Measurements from ENCODE around the gene RGS17.

DNA sequence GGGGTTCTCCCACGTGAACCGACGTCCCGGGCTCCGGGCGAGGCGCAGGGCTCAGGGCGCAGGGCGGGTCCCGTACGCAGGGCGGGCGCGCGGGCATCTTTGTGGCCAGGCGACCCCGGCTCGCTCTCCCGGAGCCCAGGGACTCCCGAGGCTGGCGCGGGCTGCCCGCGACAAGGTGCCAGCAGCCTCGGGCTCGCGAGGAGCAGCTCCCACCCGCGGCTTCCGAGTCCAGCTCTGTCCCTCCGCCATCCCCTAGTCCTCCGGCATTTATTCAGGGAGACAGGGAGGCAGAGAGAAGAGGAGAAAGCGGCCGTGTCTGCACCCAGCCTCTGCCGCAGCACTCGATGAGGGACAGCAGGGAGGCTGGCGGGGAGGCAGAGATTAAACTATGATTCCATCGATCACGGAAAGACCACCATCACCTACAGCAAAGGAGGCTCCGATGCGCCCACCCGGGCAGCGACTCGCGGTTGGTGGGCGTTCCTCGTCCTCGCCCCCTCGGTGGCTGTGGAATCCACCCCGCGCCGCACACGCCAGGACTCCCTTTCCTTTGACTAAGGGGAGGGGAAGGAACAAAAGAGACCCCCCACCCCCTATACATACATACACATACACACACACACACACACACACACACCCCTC, 1.1 kb downstream of the RGS17 start:
- TF ChIP-seq, protein P1, sequence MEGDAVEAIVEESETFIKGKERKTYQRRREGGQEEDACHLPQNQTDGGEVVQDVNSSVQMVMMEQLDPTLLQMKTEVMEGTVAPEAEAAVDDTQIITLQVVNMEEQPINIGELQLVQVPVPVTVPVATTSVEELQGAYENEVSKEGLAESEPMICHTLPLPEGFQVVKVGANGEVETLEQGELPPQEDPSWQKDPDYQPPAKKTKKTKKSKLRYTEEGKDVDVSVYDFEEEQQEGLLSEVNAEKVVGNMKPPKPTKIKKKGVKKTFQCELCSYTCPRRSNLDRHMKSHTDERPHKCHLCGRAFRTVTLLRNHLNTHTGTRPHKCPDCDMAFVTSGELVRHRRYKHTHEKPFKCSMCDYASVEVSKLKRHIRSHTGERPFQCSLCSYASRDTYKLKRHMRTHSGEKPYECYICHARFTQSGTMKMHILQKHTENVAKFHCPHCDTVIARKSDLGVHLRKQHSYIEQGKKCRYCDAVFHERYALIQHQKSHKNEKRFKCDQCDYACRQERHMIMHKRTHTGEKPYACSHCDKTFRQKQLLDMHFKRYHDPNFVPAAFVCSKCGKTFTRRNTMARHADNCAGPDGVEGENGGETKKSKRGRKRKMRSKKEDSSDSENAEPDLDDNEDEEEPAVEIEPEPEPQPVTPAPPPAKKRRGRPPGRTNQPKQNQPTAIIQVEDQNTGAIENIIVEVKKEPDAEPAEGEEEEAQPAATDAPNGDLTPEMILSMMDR (IDR thresholded peaks at IDR 0.05): no peak
- TF ChIP-seq ZFX (IDR thresholded peaks at IDR 0.05; ENCODE audit: borderline replicate concordance): no peak
